ENCODE measurements around the gene SUN5.

- no peak for TF ChIP-seq CTCF (IDR thresholded peaks at IDR 0.05; ENCODE audit: poor library complexity)
- no peak for TF ChIP-seq EZH2phosphoT487 (IDR thresholded peaks at IDR 0.05; ENCODE audit: low read depth, severe bottlenecking, unreplicated experiment)
- no peak for TF ChIP-seq EZH2 (IDR thresholded peaks at IDR 0.05; ENCODE audit: borderline replicate concordance)
These were observed 45.7 kb downstream of the SUN5 start for GRCh38 chr20:32958574-32958973.

Data from hepatocyte (in vitro differentiated cells).